Stomach (tissue), 8 donors: ENCODE data around the gene CCDC157. TPM values are rescaled to one million over a fixed set of nuclear protein-coding genes. Genes with fewer than 3 reads are reported as not detected.

Source experiments
- polyA plus RNA-seq, 3 donors: library from polyadenylated mRNA; stranded (reverse); fragments of 200-250 nt; gene quantifications; one replicate each; pipeline ENCODE4 v1.2.3, GENCODE V29; 2013
- small RNA-seq, 4 donors: library from RNA; depleted of rRNA; stranded (forward); fragments of <200 nt; gene quantifications; one replicate each; pipeline ENCODE3, GENCODE V24; 2016
- total RNA-seq, 5 donors: library from RNA; depleted of rRNA; stranded (reverse); fragments of >200 nt; gene quantifications; one replicate each; pipeline versions ENCODE4 v1.1.0 to v1.2.3, GENCODE V29; 2014 to 2016
- donor health status: healthy with polysubstance abuse.
- donor health status: Bipolar disorder and iron deficiency.
- donor health status: healthy.

CCDC157 gene
- total and polyA plus RNA-seq, 8 donors = 0.73 to 9.0 (median 2.2) TPM; not detected in 1

Small RNA genes lying within 50 kb of the gene (small RNA-seq; reads per million reads assigned to genes)
- gene AC004832.3 (0 reads per million in 4 donors), gene RNU6-564P (0 reads per million in 4 donors)

Other genes with a start within 250 kb of the CCDC157 start
- gene LIF, start 110.2 kb upstream of the CCDC157 start, total RNA-seq = 1 to 10 TPM in 3 of 5 donors, not detected in 2; 2.0 to 2.4 (median 2.3) TPM
- gene LIF, start 110.2 kb upstream of the CCDC157 start, polyA plus RNA-seq = 1 to 10 TPM in 2 of 3 donors, under 1 TPM in 1; 0.35 to 5.0 (median 1.4) TPM
- gene OSM, start 90.2 kb upstream of the CCDC157 start, total RNA-seq = 1 to 10 TPM in 1 of 5 donors, not detected in 4; 1.3 TPM
- gene OSM, start 90.2 kb upstream of the CCDC157 start, polyA plus RNA-seq = 10 to 100 TPM in 1 of 3 donors, 1 to 10 TPM in 1, under 1 TPM in 1; 0.33 to 22.7 (median 1.1) TPM
- gene CASTOR1, start 67.5 kb upstream of the CCDC157 start, total RNA-seq = 10 to 100 TPM in 1 of 5 donors, 1 to 10 TPM in 4; 1.2 to 57.8 (median 3.7) TPM
- gene CASTOR1, start 67.5 kb upstream of the CCDC157 start, polyA plus RNA-seq = 10 to 100 TPM in 1 of 3 donors, 1 to 10 TPM in 2; 6.6 to 17.0 (median 7.3) TPM
- 10 to 100 TPM in 3 of 5 donors, 1 to 10 TPM in 2; 2.2 to 23.2 (median 16.3) TPM for gene TBC1D10A, start 30.1 kb upstream of the CCDC157 start, total RNA-seq
- 10 to 100 TPM; 14.2 to 24.5 (median 20.3) TPM for gene TBC1D10A, start 30.1 kb upstream of the CCDC157 start, polyA plus RNA-seq
- 100 to 1,000 TPM in 1 of 5 donors, 10 to 100 TPM in 4; 30.3 to 316 (median 38.8) TPM for gene SF3A1, start 113 bp upstream of the CCDC157 start, total RNA-seq
- gene SF3A1, start 113 bp upstream of the CCDC157 start, polyA plus RNA-seq = 10 to 100 TPM; 13.6 to 15.6 (median 15.0) TPM
- gene RNF215, start 30.4 kb downstream of the CCDC157 start, total RNA-seq = 10 to 100 TPM in 3 of 5 donors, 1 to 10 TPM in 2; 3.6 to 29.4 (median 15.6) TPM
- 1 to 10 TPM; 4.1 to 8.4 (median 4.3) TPM for gene RNF215, start 30.4 kb downstream of the CCDC157 start, polyA plus RNA-seq
- gene SEC14L2, start 40.0 kb downstream of the CCDC157 start, total RNA-seq = 10 to 100 TPM in 2 of 5 donors, 1 to 10 TPM in 1, not detected in 2; 4.1 to 19.4 (median 17.1) TPM
- 10 to 100 TPM in 1 of 3 donors, 1 to 10 TPM in 2; 9.9 to 10.3 (median 10.0) TPM for gene SEC14L2, start 40.0 kb downstream of the CCDC157 start, polyA plus RNA-seq
- gene MTFP1, start 68.8 kb downstream of the CCDC157 start, total RNA-seq = 10 to 100 TPM in 2 of 5 donors, 1 to 10 TPM in 2, not detected in 1; 1.8 to 14.8 (median 10.2) TPM
- gene MTFP1, start 68.8 kb downstream of the CCDC157 start, polyA plus RNA-seq = 10 to 100 TPM; 15.3 to 45.0 (median 27.4) TPM
- not detected for gene SEC14L3, start 115.0 kb downstream of the CCDC157 start, total RNA-seq
- gene SEC14L3, start 115.0 kb downstream of the CCDC157 start, polyA plus RNA-seq = not detected
- gene SEC14L4, start 148.7 kb downstream of the CCDC157 start, total RNA-seq = 1 to 10 TPM in 1 of 5 donors, not detected in 4; 4.5 TPM
- under 1 TPM in 2 of 3 donors, not detected in 1; 0.13 to 0.37 TPM for gene SEC14L4, start 148.7 kb downstream of the CCDC157 start, polyA plus RNA-seq
- gene SEC14L6, start 189.7 kb downstream of the CCDC157 start, total RNA-seq = under 1 TPM in 1 of 5 donors, not detected in 4; 0.58 TPM
- gene SEC14L6, start 189.7 kb downstream of the CCDC157 start, polyA plus RNA-seq = 1 to 10 TPM in 1 of 3 donors, under 1 TPM in 2; 0.68 to 1.4 (median 1.00) TPM
- 10 to 100 TPM in 2 of 5 donors, 1 to 10 TPM in 2, under 1 TPM in 1; 0.87 to 48.4 (median 3.5) TPM for gene GAL3ST1, start 217.7 kb downstream of the CCDC157 start, total RNA-seq
- gene GAL3ST1, start 217.7 kb downstream of the CCDC157 start, polyA plus RNA-seq = 1 to 10 TPM; 2.9 to 8.9 (median 4.0) TPM
- 10 to 100 TPM; 22.8 to 94.5 (median 38.7) TPM for gene PES1, start 234.9 kb downstream of the CCDC157 start, total RNA-seq
- gene PES1, start 234.9 kb downstream of the CCDC157 start, polyA plus RNA-seq = 10 to 100 TPM; 46.2 to 63.1 (median 48.0) TPM